ENCODE data around the gene STRADA.
A peak's percentile ranks its signal among the peaks of the same experiment; 100 is the strongest.

STRADA gene, protein sequence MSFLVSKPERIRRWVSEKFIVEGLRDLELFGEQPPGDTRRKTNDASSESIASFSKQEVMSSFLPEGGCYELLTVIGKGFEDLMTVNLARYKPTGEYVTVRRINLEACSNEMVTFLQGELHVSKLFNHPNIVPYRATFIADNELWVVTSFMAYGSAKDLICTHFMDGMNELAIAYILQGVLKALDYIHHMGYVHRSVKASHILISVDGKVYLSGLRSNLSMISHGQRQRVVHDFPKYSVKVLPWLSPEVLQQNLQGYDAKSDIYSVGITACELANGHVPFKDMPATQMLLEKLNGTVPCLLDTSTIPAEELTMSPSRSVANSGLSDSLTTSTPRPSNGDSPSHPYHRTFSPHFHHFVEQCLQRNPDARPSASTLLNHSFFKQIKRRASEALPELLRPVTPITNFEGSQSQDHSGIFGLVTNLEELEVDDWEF

DNA sequence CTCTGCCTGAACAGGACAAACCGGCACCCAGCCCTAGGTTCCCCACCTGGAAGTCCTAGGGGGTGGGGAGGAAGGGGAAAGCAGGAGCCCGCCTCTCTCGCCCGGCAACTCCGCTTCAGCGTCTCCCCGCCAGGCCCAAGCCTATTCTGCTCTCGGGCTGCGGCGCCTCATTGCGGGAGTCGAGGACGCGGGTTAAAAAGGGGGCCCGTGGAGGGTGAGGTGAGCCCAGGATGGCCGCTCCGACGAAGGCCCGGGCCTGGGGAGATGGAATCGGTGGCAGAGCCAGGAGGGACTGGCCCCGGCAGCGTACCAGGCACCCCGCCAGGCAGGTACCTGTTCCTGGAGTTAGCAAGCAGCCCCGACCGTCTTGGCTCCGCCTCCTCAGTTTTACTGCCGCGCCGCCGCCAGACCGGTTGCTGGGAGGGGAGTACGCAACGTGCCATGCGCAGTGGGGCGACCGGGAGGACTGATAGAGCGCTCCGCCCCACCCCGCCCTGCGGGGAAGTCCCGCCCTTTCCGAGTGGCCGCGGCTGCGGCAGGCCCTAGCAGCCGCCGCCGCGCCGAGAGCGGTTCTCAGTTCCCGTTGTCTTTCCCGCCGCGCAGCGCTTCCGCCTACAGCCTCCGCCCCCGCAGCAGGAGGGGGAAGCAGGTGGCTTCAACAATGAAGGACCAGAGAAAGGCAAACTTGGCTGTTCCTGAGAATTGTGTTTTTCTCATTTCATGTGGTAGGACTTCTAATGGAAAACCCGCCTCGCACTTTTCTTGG, at the start of gene STRADA:
STRADA (minus strand) TSS at position 392 of the 766 bp plus-strand sequence. CDS start 13,430 bp downstream, outside the sequence.
- peak; percentile 92 for DNase-seq

DNA sequence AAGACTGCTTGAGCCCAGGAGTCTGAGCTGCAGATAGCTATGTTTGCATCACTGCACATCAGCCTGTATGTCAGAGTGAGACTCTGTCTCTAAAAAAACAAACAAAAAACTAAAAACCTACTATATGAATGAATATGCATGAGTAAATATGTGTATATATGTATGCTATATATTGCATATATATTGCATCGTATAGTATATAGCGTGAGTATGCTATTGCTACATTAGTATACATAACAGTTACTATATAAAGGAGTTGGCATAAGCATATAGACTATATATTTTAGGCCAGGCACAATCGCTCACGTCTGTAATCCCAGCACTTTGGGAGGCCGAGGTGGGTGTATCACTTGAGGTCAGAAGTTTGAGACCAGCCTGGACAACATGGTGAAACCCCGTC, 48.5 kb upstream of the STRADA start:
- DNase-seq: no peak

DNA sequence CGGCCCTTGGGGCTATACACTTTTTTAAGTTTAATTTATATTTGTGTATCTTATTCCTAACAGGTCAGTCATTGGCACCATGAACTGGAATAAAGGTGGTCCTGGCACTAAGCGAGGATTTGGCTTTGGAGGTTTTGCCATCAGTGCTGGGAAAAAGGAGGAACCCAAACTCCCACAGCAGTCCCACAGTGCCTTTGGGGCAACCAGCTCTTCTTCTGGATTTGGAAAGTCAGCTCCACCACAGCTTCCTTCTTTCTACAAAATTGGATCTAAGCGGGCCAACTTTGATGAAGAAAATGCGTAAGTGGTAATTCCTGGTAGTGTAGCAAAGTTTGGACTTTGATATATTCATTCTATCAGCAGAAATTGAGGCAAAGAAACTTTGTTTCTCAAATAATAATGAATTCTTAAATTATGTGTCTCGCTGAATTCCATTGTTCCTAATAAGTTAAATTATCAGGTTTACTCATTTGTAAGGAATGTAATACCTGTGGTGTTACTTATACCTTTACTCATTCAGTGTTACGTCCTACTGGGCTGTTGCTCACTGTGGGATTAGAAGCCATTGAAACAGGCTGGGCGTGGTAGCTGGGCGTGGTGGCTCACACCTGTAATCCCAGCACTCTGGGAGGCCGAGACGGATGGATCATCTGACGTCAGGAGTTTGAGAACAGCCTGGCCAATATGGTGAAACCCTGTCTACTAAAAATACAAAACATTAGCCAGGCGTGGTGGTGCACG, 45.5 kb upstream of the STRADA start:
- no peak for DNase-seq

DNA sequence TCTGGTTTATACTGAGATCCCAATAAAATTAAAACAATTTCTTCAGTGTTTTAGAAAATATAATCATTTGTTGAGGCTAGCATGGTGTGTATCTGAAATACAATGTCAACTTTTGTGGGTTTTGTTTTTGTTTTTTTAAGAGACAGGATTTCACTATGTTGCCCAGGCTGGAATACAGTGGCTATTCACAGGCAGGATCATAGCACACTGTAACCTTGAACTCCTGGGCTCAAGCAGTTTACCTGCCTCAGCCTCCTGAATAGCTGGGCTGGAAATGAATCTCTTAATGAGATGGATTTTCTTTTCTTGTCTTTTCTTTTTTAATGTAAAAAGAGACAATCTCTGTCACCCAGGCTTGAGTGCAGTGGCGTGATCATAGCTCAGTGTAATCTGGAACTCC, 44.5 kb upstream of the STRADA start:
- DNase-seq: no peak

DNA sequence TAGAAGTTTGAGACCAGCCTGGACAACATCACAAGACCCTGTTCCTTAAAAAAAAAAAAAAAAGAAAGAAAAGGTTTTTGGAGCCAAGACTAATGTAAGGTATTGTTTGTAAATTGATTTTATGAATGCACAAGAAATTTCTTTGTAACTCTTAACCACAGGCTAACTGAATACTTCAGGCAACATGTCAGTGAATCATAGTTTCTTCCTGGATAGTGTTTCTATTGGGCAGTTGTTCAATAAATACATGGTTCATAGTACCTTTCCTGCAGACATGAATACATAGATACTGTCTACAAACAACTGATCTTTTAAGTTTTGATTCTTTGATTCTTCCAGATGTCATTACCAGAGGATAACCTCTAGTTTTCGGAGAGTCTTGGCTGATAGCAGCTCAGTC, 44.0 kb upstream of the STRADA start:
- DNase-seq: no peak

DNA sequence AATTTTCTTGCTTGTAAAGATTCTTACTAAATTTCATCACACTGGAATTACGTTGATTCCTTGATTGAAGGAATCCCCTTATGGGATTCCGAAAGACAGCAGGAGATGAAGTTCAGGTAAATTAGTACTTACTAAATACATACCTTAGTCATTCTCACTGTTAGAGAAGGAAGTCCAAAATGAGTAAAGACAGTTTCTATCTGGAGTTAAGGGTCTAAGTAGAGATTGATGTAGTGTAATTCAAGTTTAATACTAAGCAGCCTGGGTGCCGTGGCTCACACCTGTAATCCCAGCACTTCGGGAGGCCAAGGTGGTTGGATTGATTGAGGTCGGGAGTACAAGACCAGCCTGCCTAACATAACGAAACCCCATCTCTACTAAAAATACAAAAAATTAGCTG, 41.9 kb upstream of the STRADA start:
- DNase-seq: no peak

DNA sequence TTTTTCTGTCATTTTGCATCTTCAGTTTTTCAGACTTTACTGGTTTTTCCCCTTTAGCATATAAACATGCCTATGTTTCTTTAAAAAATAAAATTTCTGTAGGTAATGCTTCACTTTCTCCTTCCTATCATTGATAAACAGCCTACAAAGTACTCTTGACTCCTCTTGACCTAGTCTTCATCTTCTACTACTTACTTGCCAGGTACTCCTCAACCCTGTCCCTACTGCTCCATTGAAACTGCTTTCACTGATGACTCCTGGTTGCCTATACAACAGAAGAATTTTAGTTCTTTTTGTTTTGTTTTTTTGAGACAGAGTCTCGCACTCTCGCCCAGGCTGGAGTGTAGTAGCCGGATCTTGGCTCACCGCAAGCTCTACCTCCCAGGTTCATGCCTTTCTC, 39.3 kb upstream of the STRADA start:
- DNase-seq: no peak

DNA sequence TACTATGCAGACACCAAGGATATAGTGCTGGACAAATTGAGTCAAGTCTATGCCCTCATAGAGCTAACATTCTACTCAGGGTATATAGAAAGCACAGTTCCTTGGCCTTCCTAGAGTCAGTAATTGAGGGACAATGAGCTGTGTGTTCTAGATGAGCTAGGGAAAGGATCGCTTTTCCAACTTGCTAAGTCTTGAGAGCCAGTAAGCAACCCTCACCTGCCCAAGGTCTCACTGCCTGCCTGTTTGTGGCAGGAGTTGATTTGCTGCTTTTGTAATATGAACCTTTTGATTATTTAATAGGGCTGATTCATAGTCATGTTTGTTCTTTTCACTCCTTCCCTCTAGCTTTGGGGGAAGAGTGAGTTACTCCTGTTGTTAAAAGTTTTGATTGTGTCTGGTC, 38.9 kb upstream of the STRADA start:
- DNase-seq: no peak

DNA sequence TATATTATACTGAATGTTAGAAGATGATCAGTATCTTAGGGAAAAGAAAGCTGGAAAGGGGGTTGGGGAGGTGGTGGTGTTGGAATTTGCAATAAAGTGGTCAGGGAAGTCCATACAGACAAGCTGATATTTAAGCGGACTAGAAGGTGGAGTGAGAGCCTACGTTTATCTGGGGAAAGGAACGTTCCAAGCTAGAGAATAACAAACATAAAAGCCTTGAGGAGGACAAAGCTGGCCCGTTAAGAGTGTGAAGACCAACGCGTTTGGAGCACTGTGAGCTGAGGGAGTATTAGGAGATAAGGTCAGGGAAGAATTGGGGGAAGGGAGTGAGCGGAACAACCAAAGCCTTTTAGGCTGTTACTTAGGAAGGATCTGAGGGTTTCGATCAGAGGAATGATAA, 33.8 kb upstream of the STRADA start:
- DNase-seq: no peak

DNA sequence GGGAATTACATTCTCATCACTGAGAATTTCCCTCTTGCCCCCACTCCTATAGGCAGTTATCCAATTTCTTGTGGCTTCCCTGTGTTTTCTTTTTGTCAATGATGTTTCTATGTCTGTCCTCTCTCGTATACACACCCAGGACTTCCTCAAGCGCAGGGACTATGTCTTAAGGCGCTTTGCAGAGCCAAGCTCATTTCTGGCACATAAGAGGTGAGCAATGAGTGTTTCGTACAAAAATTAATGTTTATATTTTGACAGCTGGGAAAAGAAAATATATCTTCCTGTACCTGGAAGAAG, 33.3 kb upstream of the STRADA start:
- DNase-seq: no peak

DNA sequence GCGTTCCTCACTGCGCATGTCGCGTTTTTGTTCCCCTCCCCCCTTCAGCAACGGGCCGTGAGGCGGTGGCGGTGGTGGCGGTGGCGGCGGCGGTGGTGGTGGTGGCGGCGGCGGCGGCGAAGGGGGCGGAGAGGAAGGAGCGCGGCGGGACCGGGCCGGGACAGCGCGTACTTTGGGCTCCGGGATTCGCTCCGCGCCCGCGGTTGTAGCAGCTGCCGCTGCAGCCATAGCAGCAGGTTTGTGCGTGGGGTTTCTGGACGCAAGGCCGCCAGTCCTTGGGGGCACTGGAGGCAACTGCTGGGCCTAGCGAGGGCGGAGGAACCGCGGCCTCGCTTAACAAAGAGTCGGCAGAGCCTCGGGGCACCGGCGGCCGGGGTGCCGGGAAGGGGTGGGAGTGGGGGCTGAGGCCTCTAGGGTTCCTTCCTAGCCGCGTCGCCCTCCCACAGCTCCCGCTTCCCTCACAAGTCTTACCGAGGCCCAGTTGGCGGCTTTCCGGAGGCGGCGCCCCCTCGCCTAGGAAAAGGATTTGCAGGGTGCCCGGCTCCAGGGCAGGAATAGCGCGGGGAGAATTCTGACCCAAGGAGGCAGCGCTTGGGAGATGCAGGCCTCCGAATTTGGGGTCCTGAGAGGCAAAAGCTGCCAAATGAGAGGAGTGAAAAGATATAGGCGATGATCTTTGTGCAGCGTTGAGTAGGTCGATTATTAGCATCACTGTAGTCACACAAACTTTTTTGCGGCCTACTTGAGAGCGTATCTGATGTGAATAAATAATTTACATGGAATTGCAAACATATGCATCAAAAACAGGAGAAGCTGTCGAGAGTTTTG, 32.8 kb upstream of the STRADA start, which contains the start of gene DDX42:
DDX42 (plus strand) TSS at position 30 of the 828 bp plus-strand sequence. CDS start 12,880 bp downstream, outside the sequence.
- no peak for DNase-seq

DNA sequence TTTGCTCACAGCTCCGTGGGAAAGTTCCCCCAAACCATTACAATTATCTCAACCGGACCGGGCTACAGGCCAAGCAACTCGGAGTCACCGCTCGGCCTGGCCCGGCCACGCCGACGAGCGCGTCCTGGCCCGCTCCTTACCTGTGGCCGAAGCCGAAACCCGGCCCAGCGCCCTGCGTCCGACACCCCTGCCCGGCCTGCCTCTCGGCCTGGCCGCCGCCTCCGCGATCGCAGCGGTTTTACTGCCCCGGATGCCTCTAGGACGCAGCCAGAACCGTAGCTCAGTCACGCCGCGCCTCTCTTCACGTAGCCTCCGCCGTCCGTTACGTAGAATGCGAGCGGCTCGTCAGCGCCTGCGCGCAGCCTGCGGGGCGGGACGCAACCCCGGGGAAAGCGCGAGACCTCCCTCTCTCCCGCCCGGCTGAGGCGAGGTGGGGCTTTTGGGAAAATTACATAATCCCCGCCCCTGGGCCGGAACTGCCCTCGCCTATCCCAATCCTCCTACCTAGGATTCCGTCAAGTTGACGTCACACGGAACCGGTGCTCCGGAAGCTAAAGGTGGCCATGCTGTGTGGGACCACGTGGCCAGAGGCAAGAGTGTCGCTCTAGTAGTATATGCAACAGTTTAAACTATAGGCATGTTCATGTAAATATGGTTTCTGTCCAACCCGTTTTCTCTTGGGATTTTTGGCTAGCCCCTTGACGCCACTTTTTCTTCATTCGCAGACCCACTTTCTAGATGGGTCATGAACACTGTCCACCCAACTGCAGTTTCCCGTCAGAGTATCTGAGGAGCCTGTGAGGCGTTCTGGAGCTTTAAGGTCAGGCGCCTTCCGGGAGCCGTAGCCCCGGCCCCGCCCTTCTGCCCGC, 31.9 kb upstream of the STRADA start, which contains the start of gene CCDC47:
CCDC47 (minus strand) TSS at position 326 of the 869 bp plus-strand sequence. CDS start 7,422 bp downstream, outside the sequence.
- peak; percentile 78 for DNase-seq

DNA sequence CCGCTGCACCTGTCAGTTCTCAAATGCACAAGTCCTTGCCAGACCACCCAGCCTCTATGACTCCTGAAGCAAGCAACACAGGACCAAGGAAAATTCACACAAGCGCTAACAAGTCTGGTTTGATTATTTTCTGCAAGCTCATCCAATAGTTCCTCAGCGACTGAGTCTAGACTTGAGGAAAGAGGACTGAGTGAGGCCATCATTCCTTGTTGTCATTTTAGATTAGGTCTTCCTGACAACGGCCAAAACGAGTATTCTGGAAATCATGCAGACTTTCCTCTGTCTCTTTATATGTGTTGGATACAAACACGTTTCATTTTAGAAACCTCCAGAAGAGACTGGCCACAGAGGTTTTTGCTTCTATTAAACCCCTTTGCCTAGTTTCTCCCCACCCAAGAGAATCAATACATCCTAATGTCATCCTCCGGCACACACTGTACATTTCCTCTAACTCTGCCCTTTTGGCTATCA, 31.2 kb upstream of the STRADA start:
- DNase-seq: peak; percentile 15

DNA sequence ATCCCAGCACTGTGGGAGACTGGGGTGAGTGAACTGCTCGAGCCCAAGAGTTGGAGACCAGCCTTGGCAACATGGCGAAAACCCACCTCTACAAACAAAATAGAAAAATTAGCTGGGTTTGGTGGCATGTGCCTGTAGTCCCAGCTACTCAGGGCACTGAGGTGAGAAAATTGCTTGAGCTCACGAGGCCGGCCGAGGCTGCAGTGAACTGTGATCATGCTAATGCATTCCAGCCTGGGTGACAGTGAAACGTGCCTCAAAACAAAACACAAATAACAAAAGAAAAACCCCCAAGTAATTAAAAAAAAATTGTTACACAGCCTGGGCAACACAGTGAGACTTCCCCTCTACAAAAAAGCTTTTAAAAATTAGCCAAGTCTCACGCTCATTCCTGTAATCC, 26.8 kb upstream of the STRADA start:
- DNase-seq: no peak

DNA sequence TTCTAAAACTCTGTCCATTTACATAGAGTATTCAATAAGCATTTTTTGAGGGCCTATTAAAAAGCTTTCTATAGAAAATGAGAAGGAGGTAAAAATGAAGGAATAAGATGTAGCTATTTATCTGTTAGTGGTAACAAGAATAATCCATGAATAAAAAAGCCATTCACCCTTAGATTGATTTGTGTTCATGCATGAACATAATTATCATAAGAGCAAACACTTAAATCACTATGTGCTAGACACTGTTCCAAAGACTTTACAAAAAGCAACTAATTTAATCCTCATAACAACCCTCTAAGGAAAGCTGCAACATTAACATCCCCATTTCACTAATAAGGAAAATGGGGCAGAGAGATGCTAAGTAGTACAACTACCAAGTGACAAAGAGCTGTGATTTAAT, 25.2 kb upstream of the STRADA start:
- DNase-seq: no peak

DNA sequence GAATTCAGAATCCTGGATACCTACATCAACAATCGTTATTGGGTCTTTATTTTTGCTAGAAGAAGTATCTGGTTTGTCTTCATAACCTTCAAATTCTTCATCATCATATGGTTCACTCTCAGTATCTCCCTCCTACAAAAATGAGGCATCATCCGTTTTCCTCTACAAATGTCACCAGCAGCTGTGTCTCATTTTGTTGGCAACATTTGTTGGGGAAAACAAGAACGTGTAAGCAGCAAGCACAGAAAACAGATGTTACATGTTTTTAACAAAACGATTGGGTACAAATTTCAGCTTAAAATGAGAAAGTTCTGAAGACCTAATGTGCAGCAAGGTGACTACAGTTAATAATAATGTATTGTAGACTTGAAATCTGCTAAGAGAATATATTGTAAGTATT, 23.1 kb upstream of the STRADA start:
- no peak for DNase-seq

DNA sequence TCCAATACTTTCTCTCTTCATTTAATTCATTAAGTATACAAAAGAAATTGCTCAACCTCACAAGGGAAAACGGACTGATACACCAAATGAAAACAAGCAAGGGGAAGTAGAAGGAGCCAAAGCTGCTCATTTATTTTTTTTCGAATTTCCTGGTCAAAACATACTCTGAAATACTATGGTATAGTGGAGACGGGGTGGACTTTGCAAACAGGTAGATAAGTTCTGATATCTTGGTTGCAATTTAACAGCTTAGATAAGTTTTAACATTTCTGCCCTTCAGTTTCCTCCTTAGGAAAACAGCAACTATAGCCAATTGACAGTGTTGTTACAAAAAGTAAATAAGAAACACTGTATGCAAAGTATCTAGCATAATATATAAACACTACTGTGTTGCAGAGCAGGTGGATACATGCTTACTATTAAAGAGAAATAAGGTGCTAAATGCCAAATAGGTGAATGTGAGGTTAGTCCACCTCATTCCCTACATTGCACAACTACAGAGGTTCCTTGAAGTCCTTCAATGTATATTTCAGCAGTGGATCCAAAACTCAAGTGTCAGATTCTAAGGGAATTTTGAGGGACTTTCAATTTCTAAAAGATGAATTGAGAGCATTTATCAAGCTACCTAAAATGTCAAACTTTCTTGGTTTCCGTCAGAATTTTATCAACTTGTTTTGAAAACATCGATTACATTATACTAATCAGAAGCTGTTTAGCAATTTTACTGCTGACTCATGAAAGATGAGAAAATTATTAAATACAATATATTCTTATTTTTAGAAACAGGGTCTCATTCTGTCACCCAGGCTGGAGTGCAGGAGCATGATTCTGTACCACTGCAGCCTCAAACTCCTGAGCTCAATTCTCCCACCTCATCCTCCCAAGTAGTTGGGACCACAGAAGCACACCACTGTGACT, 20.8 kb upstream of the STRADA start:
- no peak for DNase-seq

DNA sequence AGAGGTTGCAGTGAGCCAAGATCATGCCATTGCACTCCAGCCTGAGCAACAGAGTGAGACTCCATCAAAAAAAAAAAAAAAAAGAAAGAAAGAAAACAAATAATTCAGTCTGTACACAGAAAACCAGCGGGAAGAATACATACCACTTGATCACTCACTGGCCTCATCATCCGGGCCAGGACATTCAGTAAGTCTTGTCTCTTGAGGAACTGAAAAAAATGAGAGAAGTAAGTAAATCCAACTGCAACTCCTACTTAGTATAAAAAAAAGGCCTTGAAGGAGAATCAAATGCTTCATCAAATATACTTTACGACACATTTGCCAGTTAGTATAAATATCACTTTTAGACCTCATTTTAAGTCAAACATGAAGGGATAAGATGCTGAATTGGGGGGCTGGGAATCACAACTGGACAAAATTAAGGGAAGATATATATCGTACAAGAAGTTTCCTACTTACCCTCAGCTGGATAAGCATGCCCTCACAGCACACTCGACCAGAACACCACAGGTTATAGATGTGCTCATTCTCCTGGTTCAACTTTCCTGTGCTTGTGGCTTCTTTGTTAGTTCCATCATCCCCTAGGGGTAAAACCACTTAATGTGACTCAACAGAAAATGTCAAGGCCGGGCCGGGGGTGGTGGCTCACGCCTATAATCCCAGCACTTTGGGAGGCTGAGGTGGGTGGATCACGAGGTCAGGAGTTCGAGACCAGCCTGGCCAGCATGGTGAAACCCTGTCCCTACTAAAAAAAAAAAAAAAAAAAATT, 19.4 kb upstream of the STRADA start:
- DNase-seq: no peak

DNA sequence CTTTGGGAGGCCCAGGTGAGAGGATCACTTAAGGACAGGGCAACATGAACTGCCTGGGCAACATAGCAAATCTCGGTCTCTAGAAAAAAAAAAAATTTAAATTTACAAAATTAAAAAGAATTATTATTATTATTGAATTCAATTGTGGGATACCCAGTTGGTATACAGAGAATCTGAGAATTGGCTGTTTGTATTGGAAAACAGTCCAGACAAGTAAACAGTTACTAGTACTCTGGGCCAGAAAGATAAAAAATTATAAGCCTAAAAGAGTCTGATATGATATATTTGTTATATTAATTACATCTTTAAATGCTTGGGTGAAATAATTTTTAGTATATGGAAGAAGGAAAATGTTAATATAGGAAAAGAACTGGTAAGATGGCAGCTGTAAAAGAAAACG, 16.8 kb upstream of the STRADA start:
- no peak for DNase-seq

Data from DMS79 treated with DMSO at 0.1 percent for 48 hours (cell line).